ENCODE results near the gene PSMC1. TPM values are rescaled to one million over a fixed set of nuclear protein-coding genes. Genes with fewer than 3 reads are reported as not detected.

Gene PSMC1
- total RNA-seq, 4 donors from 2014 or later, result 86.8 to 163 (median 133) TPM

- no peaks in the 10 kb centered on the region for H3K27me3 ChIP-seq
- peaks cover 16 to 27% of the 10 kb centered on the region in 2 donors for H3K36me3 ChIP-seq
- TF ChIP-seq CTCF (IDR thresholded peaks at IDR 0.05) (no peak), POLR2A (IDR thresholded peaks at IDR 0.05) (no peak)
- DNase-seq, result no peak
- WGBS, 2 donors, result 91 to 95% methylated on average over 4 of the region's 4 CpGs
- H3K4me1 ChIP-seq, result peaks cover 0 to 7% of the 10 kb centered on the region in 2 donors
- H3K4me3 ChIP-seq (replicated peaks in 1 of 3), result no peak overlapping the region
- no peak overlapping the region for H3K27ac ChIP-seq
- intact Hi-C loops (cut with DNase I), result loop anchor here (10.0 kb wide), 1 partner anchor 390 kb away; no protein-coding TSS in a partner anchor
- H3K9me3 ChIP-seq, result no peaks in the 10 kb centered on the region
These were observed 48.8 kb downstream of the PSMC1 start for GRCh38 chr14:90305176-90305601.

- Histone ChIP-seq H3K9me3 (no peaks in the 10 kb centered on the region), H3K27me3 (no peaks in the 10 kb centered on the region), H3K36me3 (peaks cover 32 to 41% of the 10 kb centered on the region in 2 donors), H3K27ac (no peak overlapping the region), H3K4me3 (replicated peaks in 1 of 3) (no peak overlapping the region), H3K4me1 (no peaks in the 10 kb centered on the region)
- TF ChIP-seq CTCF (IDR thresholded peaks at IDR 0.05) (no peak), POLR2A (IDR thresholded peaks at IDR 0.05) (no peak)
- DNase-seq, result no peak
- intact Hi-C loops (cut with DNase I), result loop anchor here (10.0 kb wide), 1 partner anchor 386 kb away; no protein-coding TSS in a partner anchor
- WGBS, 2 donors, result 95% methylated on average over 7 of the region's 7 CpGs
These were observed 52.2 kb downstream of the PSMC1 start for GRCh38 chr14:90308561-90308960.

GRCh38 chr14:90317286-90317685 lies 60.9 kb downstream of the PSMC1 start:
- DNase-seq, result no peak
- no peaks in the 10 kb centered on the region for H3K9me3 ChIP-seq
- no peaks in the 10 kb centered on the region for H3K27me3 ChIP-seq
- WGBS, 2 donors, result 82 to 83% methylated on average over 2 of the region's 2 CpGs
- H3K4me3 ChIP-seq (replicated peaks in 1 of 3), result no peak overlapping the region
- TF ChIP-seq CTCF (IDR thresholded peaks at IDR 0.05) (no peak), POLR2A (IDR thresholded peaks at IDR 0.05) (no peak)
- intact Hi-C loops (cut with DNase I), result no loop called here
- H3K36me3 ChIP-seq, result peaks cover 29% of the 10 kb centered on the region in 2 donors
- no peak overlapping the region for H3K27ac ChIP-seq
- H3K4me1 ChIP-seq, result no peaks in the 10 kb centered on the region

- no peak for DNase-seq
- Histone ChIP-seq H3K36me3 (peaks cover 24 to 27% of the 10 kb centered on the region in 2 donors), H3K4me3 (replicated peaks in 1 of 3) (no peak overlapping the region)
These were observed 61.7 kb downstream of the PSMC1 start for GRCh38 chr14:90318016-90318415.

More at GRCh38 chr14:90318016-90318415, 61.7 kb downstream of the PSMC1 start:
- intact Hi-C loops (cut with DNase I), result no loop called here
- no peaks in the 10 kb centered on the region for H3K4me1 ChIP-seq
- H3K27me3 ChIP-seq, result no peaks in the 10 kb centered on the region
- 93% methylated on average over 4 of the region's 4 CpGs for WGBS, 2 donors
- no peaks in the 10 kb centered on the region for H3K9me3 ChIP-seq
- H3K27ac ChIP-seq, result no peak overlapping the region
- no peak for TF ChIP-seq CTCF (IDR thresholded peaks at IDR 0.05)
- TF ChIP-seq POLR2A (IDR thresholded peaks at IDR 0.05), result no peak

All from thyroid gland (tissue), 4 donors.